Kidney capillary endothelial cell (primary cell): ENCODE data around the gene SWT1.
"Not testable (repeated sequence)": the region's sequence is repeated elsewhere in the genome, so short reads cannot be mapped to it uniquely, and the experiment has no call there.

Experiments used
- DNase-seq: peaks from one replicate; pipeline ENCODE4 v3.0.0-alpha.2; 2018; ENCODE audit warnings: low spot score

The SWT1 gene

DNA sequence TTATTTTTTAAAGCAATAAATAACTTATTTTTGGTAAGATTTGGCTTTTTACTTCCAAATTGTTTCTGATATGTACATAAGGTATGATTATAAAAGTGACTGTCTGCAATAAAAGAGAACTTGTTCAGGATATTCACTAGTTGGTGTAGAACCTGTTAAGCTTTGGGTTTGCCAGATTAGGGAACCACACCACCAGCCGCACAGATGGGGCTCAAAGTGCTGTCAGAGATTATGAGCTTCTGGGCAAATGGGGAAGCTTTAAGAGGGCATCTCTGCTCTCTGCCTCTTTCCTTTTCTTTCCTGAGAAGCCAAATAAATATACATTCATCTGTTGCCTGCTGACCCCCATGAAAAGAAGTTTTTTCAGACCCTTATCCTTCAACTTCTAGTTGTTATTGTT, 134.7 kb downstream of the SWT1 start:
- no peak for DNase-seq

GRCh38 chr1:185292237-185292636, 135.3 kb downstream of the SWT1 start:
- DNase-seq = no peak

DNA sequence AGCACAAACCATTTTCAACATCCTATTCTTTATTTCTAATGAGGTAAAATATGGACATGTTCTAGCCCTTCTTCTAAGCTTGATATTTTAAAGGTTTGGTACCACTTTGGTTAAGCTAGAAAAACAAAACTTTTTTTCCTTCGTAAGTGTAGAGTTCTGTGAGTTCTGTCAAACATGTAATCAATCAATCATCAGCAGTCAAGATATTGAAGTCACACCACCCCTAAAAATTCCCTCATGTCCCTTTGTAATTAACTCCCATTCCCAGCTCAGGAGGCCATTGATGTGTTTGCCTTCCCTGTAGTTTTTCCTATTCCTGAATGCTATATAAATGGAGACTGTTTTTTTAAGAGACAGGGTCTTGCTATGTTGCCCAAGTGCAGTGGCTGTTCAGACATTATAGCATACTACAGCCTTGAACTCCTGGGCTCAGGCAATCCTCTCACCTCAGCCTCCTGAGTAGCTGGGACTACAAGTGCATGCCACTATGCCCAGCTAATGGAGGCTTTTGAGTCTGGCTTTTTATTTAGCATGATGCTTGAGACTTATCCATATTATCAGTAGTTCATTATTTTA, 137.1 kb downstream of the SWT1 start:
- no peak for DNase-seq

- no peak for DNase-seq
Observed at GRCh38 chr1:185295091-185295490, 138.1 kb downstream of the SWT1 start.

DNA sequence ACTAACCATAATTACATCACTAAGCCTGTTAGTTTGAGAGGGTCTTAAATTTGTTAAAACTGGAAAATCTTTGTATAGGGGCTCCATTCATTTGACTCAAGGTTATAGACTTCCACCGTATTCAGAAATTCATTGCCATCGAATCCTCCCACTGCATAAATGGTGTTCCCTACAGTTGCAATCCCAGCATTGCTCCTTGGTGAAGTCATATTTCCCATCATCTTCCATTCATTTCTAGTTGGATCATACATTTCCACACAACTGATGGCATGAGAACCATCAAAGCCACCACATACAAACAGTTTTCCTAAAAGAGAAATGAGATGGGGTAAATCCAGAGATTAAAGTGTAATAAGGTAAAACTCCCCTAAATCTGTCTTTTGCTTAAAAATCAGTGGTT, 141.0 kb downstream of the SWT1 start:
- no peak for DNase-seq

GRCh38 chr1:185300152-185300551, 143.2 kb downstream of the SWT1 start:
- DNase-seq = no peak

- no peak for DNase-seq
Observed at GRCh38 chr1:185305419-185305818, 148.5 kb downstream of the SWT1 start.

DNA sequence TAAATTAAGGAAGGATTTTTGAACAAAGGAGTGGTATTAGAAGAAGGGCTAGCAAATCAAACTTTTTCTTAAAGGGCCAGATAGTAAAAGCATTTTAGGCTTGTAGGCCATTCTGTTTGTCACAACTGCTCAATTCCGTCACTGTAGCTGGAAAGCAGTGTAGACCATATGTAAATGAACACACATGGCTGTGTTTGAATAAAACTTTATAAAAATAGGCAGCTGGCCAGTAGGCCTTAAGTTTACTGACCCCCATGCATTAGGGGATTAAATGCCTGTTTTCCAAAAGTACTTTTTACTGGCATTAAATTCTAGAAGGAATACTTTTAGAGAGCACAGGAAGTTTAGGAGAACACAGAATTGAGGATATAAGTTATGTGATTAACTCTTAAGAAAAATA, 151.2 kb downstream of the SWT1 start:
- no peak for DNase-seq

- no peak for DNase-seq
Observed at GRCh38 chr1:185309566-185309965, 152.6 kb downstream of the SWT1 start.

GRCh38 chr1:185311589-185312225, 154.7 kb downstream of the SWT1 start:
- no peak for DNase-seq

DNA sequence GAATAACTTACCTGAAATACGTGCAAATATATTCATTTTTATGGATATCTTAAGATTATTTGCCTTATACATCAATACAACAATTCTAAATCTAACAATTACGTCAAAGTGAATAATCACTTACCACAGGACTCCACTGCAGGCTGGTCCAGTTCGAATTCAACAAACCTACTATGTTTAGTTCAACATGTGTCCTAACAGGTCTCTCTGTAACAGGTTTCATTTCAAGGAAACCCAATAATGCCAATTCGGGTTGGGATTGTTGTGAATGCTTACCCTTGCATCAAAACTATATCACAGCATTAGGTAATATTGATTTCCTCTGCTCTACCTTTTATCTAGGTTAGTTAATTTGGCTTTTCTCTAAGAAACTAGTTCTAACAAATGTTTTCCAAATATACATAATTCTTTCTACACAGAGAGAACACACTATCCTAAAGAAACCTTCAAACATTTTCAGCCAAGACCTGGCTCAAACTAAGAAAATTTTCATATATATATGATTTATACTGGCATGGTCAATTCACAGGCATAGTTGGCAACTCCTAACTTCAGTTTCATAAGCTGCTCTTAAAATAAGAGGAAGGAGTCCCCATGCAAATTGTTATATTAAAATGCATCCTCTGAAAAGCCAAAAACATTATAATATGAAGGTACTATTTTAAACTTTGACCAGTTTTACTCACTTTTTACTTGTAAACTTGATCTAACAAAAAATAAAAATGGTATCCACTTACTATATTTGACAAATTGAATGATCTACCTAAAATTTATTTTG, 155.6 kb downstream of the SWT1 start:
- DNase-seq = no peak

DNA sequence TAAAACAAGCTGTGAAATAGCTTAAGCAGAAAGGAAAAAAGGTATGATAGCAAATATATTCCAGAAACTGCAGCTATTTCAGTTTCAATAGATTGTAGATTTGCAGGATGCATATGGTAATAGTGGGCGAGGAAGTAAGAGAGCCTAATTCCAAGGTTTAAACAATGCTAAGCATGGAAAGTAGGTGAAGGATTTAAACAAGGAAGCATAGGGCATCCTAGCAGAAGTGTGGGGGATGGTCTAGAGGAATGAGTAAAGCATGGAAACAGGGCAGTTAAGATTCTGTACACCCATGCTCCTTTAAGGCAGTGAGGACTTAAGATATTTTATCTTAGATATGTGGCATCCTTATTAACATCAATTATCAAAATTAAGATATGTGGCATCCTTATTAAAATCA, 157.4 kb downstream of the SWT1 start:
- no peak for DNase-seq

- no peak for DNase-seq
Observed at GRCh38 chr1:185315445-185316071, 158.6 kb downstream of the SWT1 start.

- peak; percentile 78 for DNase-seq
Observed at GRCh38 chr1:185316163-185317033, 159.4 kb downstream of the SWT1 start.

- peak; percentile 85 for DNase-seq
Observed at GRCh38 chr1:185317034-185317885, 160.3 kb downstream of the SWT1 start, which contains the start of gene IVNS1ABP. IVNS1ABP (minus strand) TSS chr1:185317243; CDS start chr1:185309493, 7,750 bp downstream.

GRCh38 chr1:185317886-185318310, 160.9 kb downstream of the SWT1 start:
- DNase-seq = peak; percentile 29

- DNase-seq = no peak
Observed at GRCh38 chr1:185318431-185319138, 161.6 kb downstream of the SWT1 start.

DNA sequence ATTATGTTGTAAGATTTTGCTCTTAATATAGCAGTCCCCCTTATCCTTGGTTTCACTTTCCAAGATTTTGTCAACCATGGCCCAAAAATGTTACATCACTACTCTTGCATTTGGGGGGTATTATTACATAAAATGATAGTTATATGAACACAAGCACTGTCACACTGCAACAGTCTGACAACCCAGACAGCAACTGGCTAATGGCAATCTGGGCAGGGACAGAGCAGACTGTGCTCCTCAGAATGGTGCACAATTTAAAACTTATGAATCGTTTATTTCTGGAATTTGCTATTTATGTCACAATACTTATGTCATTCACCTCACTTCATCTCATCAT, 162.1 kb downstream of the SWT1 start:
- DNase-seq = no peak

GRCh38 chr1:185321104-185321503, 164.1 kb downstream of the SWT1 start:
- DNase-seq = not testable (repeated sequence)

- not testable (repeated sequence) for DNase-seq
Observed at GRCh38 chr1:185321653-185322221, 164.8 kb downstream of the SWT1 start.
